Epithelial cell of prostate (primary cell): ENCODE data around the gene RPS27.

ENCODE experiments used
- DNase-seq: peaks from one replicate; pipeline ENCODE4 v3.0.0-alpha.2; 2011; ENCODE audit warnings: low read depth, low spot score
- H3K27ac ChIP-seq: fragments of 450-650 bp; 2 replicates; pipeline ENCODE4 v1.5.1; 2017; ENCODE audit warnings: mild to moderate bottlenecking

RPS27 gene

GRCh38 chr1:153990468-153991150 is at the start of gene RPS27:
TSS of gene RPS27 (plus strand) at chr1:153990762. CDS start at chr1:153990797, 35 bp downstream.
- H3K27ac ChIP-seq: peak within 1 kb of the TSS; percentile 81
- peak; percentile 92 for DNase-seq

GRCh38 chr1:153941826-153942725 is 48.5 kb upstream of the RPS27 start:
- H3K27ac ChIP-seq: no peak overlapping the region
- no peak for DNase-seq

- DNase-seq: no peak
- no peak overlapping the region for H3K27ac ChIP-seq
Observed at GRCh38 chr1:153942766-153943549, 47.6 kb upstream of the RPS27 start.

- DNase-seq: no peak
- H3K27ac ChIP-seq: no peak overlapping the region
Observed at GRCh38 chr1:153944005-153944826, 46.3 kb upstream of the RPS27 start.

GRCh38 chr1:153944827-153945117 is 45.8 kb upstream of the RPS27 start:
- no peak for DNase-seq
- H3K27ac ChIP-seq: peak overlapping the region; percentile 81

- peak overlapping the region; percentile 81 for H3K27ac ChIP-seq
- DNase-seq: no peak
Observed at GRCh38 chr1:153945131-153945794, 45.3 kb upstream of the RPS27 start.

- DNase-seq: no peak
- H3K27ac ChIP-seq: peak overlapping the region; percentile 81
Observed at GRCh38 chr1:153945795-153946621, 44.6 kb upstream of the RPS27 start.

GRCh38 chr1:153946622-153947241 is 43.8 kb upstream of the RPS27 start, which contains the start of gene DENND4B:
TSS of gene DENND4B (minus strand) at chr1:153946718. CDS start at chr1:153944374, 2,344 bp downstream.
- no peak for DNase-seq
- H3K27ac ChIP-seq: peak within 1 kb of the TSS; percentile 81

- H3K27ac ChIP-seq: no peak overlapping the region
- no peak for DNase-seq
Observed at GRCh38 chr1:153951183-153951582, 39.4 kb upstream of the RPS27 start.

- H3K27ac ChIP-seq: no peak overlapping the region
- no peak for DNase-seq
Observed at GRCh38 chr1:153951801-153952200, 38.8 kb upstream of the RPS27 start.

- H3K27ac ChIP-seq: no peak overlapping the region
Observed at GRCh38 chr1:153953859-153954365, 36.6 kb upstream of the RPS27 start.

GRCh38 chr1:153954826-153955225 is 35.7 kb upstream of the RPS27 start:
- no peak overlapping the region for H3K27ac ChIP-seq
- no peak for DNase-seq

More at GRCh38 chr1:153953859-153954365, 36.6 kb upstream of the RPS27 start:
- no peak for DNase-seq

- no peak for DNase-seq
- peak overlapping the region; percentile 83 for H3K27ac ChIP-seq
Observed at GRCh38 chr1:153956997-153957715, 33.4 kb upstream of the RPS27 start.

GRCh38 chr1:153957744-153958110 is 32.8 kb upstream of the RPS27 start:
- H3K27ac ChIP-seq: peak overlapping the region; percentile 83
- no peak for DNase-seq

GRCh38 chr1:153958111-153958960 is 32.2 kb upstream of the RPS27 start, which contains the start of gene CRTC2:
TSS of gene CRTC2 (minus strand) at chr1:153958612. CDS start at chr1:153958497, 115 bp downstream.
- H3K27ac ChIP-seq: peak within 1 kb of the TSS; percentile 83
- DNase-seq: peak; percentile 89

- peak overlapping the region; percentile 83 for H3K27ac ChIP-seq
- no peak for DNase-seq
Observed at GRCh38 chr1:153958961-153959260, 31.7 kb upstream of the RPS27 start.
